Neural progenitor cell (in vitro differentiated cells): Measurements from ENCODE around the gene GPD1L.

Experiments used
- CTCF ChIP-seq: fragments of 200-600 bp; sonication (generic); IDR thresholded peaks from 2 replicates; pipeline ENCODE4 v1.5.1; 2017; ENCODE audit warnings: antibody characterized with exemption, mild to moderate bottlenecking
- EZH2 ChIP-seq: fragments of 200-600 bp; sonication (generic); IDR thresholded peaks from 2 replicates; pipeline ENCODE4 v1.6.1; 2017; ENCODE audit warnings: antibody characterized with exemption, mild to moderate bottlenecking, moderate library complexity
- EZH2phosphoT487 ChIP-seq: fragments of 200-600 bp; sonication (generic); IDR thresholded peaks from 2 replicates; pipeline ENCODE4 v1.6.1; 2017; ENCODE audit warnings: antibody characterized with exemption

- TF ChIP-seq CTCF (no peak), EZH2phosphoT487 (no peak), EZH2 (no peak)
Measured at GRCh38 chr3:32078864-32079263, 27.6 kb upstream of the GPD1L start.
